AG08396 (cell line): ENCODE data around the gene SERPINE3.

Experiments used
- DNase-seq: peaks from one replicate; pipeline ENCODE4 v3.0.0; 2012; ENCODE audit warnings: low spot score, mixed read lengths

SERPINE3 gene

DNA sequence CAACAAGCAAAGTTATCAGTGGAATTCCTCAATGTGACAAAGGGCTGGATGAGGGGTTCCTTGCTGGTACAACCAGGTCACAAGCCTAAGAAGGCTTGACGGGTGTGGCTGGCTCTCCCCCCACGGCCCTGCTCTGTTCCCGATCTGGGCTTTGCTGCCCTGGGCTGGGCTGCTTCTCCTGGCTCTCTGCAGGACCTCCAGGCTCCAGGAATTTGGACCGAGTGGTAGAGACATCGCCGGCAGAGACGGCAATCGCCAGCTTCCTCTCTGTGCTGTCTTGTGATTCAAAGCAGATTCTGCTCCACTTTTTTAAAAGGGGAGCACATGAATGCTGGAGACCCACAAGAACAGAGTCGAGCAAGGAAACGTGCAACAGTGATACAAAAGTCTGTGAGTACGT is at the start of gene SERPINE3:
SERPINE3 (plus strand) TSS at position 338 of the 400 bp plus-strand sequence. CDS start 1,401 bp downstream, outside the sequence.
- DNase-seq, result no peak

- DNase-seq, result peak; percentile 29
Observed at GRCh38 chr13:51291341-51291740, 48.1 kb upstream of the SERPINE3 start.

GRCh38 chr13:51292000-51292565 is 47.4 kb upstream of the SERPINE3 start:
- peak; percentile 20 for DNase-seq

DNA sequence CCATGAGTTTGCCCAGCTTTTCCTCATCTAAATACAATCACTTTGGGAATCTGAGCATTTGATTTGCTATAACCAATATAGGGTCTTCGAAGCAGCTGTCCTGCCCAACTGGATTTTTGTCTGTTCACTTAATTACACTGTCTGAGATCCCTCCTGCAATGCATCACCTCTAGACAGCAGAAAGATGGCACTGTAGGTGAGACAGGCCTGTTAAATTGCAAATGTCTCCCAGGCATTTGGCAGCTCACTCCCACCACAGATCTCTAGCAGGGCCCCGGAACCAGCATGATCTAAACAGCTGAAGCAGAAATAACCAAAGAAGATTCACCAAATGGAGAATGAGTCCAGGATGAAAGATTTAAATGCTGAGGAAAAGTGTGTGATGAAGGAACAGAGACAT is 41.9 kb upstream of the SERPINE3 start:
- no peak for DNase-seq

- DNase-seq, result no peak
Observed at GRCh38 chr13:51298812-51299211, 40.7 kb upstream of the SERPINE3 start.

- DNase-seq, result no peak
Observed at GRCh38 chr13:51303063-51303552, 36.4 kb upstream of the SERPINE3 start.

- DNase-seq, result no peak
Observed at GRCh38 chr13:51303882-51304281, 35.6 kb upstream of the SERPINE3 start.

- no peak for DNase-seq
Observed at GRCh38 chr13:51305271-51305967, 34.1 kb upstream of the SERPINE3 start.

DNA sequence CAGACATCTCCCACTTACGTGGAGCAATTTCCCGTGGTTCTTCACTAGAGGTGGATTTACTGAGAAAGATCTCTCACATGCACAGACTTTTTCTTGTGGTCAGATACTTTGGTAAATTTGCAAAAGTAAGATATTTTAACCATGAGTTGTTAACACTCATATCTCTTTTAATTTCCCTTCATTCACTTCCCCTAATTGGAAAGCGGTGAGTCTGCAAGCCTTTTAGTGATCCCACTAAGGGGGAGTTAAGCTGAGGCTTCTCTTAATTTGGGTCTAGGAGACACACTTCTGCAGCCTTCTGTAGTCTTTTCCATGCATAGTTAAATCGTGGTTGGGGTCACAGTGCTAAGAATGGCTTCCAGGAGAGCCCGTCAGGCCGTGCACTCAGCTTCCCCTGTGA is 30.7 kb upstream of the SERPINE3 start:
- DNase-seq, result no peak

DNA sequence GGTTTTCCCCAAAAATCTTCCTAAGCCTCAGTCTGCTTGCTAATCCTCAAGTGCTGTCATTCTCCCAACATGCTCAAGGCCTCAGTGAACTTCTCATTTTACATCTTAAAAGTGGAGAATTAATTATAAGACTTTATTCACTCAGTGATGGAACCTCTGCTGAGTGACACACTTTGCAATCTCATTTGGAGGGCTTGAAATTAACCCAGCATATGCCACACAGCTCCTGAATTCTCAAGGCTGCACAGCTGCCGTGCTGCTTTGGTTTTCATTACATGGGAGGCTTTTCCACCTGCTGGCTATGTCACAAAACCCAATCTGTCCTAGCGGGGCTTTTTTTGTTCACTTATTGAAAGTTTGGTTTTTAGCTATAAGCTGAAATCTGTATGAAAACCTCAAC is 28.3 kb upstream of the SERPINE3 start:
- DNase-seq, result no peak

DNA sequence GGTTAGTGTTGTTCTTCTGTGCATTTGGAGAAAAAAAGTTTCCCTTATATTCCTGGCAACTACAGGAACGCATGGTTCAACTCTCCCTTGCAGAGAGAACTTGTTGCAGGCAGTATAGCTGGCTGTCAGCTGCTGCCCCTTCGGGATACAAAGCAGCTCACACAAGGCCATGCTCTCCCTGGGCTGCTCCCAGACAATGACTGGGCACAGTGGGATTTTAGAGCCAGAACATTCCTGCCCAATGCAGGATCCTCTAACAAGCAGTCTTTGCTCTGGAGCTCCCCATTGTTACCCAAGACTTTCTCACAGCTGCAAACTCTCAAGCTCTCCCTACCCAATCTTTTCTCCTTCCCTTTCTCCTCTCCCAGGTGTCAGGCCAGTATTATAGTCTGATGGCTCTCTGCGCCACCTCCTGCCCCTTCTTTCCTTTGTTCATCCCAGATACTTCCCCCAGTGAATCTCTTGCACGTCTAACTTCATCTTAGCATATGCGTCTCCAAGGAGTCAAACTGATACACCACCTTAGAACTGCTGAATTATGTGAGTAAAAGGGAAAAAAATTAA is 27.5 kb upstream of the SERPINE3 start:
- DNase-seq, result no peak

DNA sequence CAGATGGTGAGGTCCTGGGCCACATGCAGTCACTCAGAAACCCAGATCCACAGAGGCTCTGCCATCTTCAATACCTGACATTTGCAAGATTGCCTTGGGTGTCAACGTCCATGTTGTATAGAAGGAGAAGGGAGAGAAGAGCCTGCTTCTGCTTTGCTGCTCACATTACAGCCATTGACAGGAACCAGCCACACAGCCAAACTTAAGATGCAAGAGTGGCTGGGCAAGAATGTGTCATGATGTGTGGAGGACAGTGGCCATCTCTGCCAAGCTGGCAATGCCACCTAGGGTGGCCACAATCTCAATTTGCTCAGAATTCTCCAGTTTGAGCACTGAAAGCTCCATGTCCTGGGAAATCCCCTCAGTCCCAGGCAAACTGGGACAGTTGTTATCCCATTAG is 25.9 kb upstream of the SERPINE3 start:
- no peak for DNase-seq

GRCh38 chr13:51317262-51317661 is 22.2 kb upstream of the SERPINE3 start:
- peak; percentile 41 for DNase-seq

- no peak for DNase-seq
Observed at GRCh38 chr13:51318015-51318414, 21.5 kb upstream of the SERPINE3 start.

DNA sequence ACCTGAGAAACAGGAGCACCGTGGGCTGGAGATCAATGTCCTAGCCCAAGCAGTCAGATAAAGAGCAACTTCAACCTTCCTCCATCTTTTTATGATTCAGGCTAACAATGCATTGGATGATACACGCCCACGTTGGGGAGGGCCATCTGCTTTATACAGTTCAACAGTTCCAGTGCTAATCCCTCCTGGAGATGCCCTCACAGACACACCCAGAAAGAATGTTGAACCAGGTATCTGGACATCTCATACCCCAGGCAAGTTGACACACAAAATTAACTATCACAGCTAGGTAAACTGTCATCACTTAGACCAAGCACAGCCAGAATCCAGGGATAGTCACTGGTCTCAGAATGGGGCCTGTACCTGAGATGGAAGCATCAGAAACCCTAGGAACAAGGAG is 20.6 kb upstream of the SERPINE3 start:
- DNase-seq, result no peak

DNA sequence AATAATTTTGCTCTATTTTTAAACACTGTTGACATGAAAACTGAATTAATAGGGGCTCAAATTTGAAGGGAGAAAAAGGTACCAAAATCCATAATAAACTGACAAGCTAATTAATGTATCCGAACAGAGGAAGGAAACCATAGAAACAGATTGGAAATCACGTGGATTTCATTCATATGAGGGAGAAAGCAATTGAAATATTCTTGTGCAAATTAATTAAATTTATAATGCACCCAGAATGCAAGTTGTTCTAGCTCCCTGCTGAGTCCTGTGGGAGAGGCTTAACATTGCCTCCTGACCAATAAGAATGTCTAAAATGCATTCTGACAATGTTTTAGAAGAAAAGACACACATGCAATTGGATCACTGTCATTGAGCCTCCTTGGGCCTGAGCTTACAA is 17.7 kb upstream of the SERPINE3 start:
- DNase-seq, result no peak

DNA sequence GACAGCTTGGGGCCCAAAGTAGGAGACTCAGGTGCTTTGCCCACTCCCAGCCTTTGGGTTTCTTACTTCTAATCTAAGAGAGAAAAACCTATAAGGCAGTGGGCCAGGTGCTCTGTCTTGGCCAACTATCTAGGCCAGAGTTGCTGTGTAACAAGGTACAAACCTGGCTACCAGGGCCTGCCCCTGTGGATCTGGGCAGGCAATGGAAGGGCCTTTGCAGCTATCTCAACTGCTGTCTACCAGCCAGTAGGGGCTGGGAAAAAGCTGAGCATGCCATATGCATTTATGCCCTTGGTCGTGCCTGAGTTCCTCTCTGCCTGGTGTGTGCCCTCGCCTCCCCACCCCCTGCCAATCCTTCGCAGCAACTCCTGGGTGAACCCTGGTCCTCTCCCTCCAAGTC is 16.7 kb upstream of the SERPINE3 start:
- no peak for DNase-seq

- no peak for DNase-seq
Observed at GRCh38 chr13:51323824-51324511, 15.5 kb upstream of the SERPINE3 start.

DNA sequence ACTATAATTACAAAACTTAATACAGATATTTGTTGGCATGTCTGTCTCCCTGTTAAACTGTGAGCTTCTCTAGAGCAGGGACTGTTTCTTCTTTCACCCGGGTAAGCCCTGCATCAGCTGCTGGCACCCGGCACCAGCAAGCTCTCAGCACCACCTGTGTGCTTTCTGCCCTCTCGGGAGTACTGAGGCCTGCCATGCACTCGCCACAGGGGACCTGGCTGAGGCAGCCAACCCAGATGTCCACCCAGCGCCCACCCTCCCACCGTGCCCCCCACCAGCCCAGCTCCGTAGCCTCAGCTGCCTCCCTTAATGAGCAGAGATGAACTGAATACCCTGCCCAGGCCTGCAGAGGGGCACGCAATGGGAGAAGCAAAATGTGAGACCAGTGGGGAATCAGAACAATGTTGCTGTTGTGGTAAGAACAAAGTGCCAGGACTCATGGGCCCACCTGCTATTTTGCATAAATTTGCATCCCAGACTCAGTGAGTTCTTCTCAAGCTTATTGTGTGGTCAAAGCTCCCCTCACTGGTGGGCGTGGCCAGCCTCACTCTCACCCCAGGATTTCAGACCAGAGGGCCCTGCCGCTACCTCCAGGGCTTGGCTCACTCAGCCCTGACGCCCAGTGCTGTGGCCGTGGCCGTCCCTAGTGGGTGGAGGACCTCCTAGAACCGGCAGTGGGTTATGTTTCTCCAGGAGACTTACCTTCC is 14.6 kb upstream of the SERPINE3 start:
- DNase-seq, result no peak

- no peak for DNase-seq
Observed at GRCh38 chr13:51325837-51326236, 13.7 kb upstream of the SERPINE3 start.

DNA sequence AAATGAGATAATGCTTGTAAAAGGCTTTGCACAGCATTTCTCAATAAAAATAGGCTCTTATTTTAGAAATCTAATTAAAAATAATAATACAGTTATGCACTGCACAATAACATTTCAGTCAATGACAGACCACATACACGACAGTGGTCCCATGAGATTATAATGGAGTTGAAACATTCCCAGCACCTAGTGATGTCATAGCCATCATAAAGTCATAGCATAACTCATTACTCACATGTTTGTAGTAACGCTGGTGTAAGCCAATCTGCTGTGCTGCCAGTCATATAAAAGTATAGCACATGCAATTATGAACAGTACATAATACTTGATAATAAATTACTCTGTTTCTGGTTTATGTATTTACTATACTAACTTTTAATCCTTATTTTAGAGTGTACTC is 12.7 kb upstream of the SERPINE3 start:
- no peak for DNase-seq

- no peak for DNase-seq
Observed at GRCh38 chr13:51327961-51328360, 11.5 kb upstream of the SERPINE3 start.
